K562 (cell line): Measurements from ENCODE around the gene PVALEF. TPM values are rescaled to one million over a fixed set of nuclear protein-coding genes. Genes with fewer than 3 reads are reported as not detected.

Source experiments
- ATAC-seq: fragments of 200-7000 bp; cut with Tn5 transposase; 3 replicates; pipeline ENCODE4 v1.9.1; 2020; ENCODE audit warnings: moderate library complexity
- BruUV-seq: library from RNA; stranded (reverse); fragments of 400-500 nt; replicated peaks from 2 replicates; lab custom pipeline; 2021; lab: Mats Ljungman, UMichigan
- CTCF ChIA-PET: fragments of 300-600 bp; formaldehyde crosslinking; extraction: SDS; loops from one replicate; lab custom pipeline; 2021; ENCODE audit warnings: low intra/inter-chr PET ratio; lab: Yijun Ruan, JAX
- POLR2A ChIA-PET: fragments of 300-600, 350-650 bp; sonication (Branson Sonifier 250); formaldehyde crosslinking; extraction: SDS; loops from one replicate; lab custom pipeline; 2021; ENCODE audit warnings: antibody characterized with exemption, inconsistent platforms; lab: Yijun Ruan, JAX
- DNase-seq, 4 experiments: peaks; one replicate each; pipeline versions ENCODE4 v3.0.0 to v3.0.0-alpha.2; 2011 to 2018; ENCODE audit warnings: low spot score in 3 of 4, mixed read lengths in 3 of 4; ENCODE audit errors: extremely low read depth in 1 of 4
- FAIRE-seq: peaks from 2 replicates; lab custom pipeline; 2011; peaks lifted over from hg19 to GRCh38; lab: Jason Lieb, UNC
- H2AFZ ChIP-seq: 2 replicates; pipeline ENCODE4 v1.6.0; 2011; ENCODE audit warnings: low read depth, low read length, control low read depth, inconsistent platforms
- H3K27ac ChIP-seq: fragments of 200-600 bp; 3 replicates; pipeline ENCODE4 v1.8.0; 2011; ENCODE audit warnings: low read depth, mild to moderate bottlenecking, control low read depth, inconsistent platforms, low read length, moderate library complexity, mixed read lengths; ENCODE audit errors: extremely low read depth
- H3K27me3 ChIP-seq, 2 experiments: fragments of 300-600 bp in 1 of 2; 2 replicates in 1 of 2; 3 replicates in 1 of 2; pipeline versions ENCODE4 v1.6.0 to v1.8.0; 2011; ENCODE audit warnings: inconsistent platforms in 2 of 2, low read length in 2 of 2, mild to moderate bottlenecking in 1 of 2, mixed read lengths in 1 of 2, moderate library complexity in 1 of 2; ENCODE audit not compliant: control insufficient read depth in 2 of 2, insufficient read depth in 2 of 2
- H3K36me3 ChIP-seq: fragments of 300-600 bp; 3 replicates; pipeline ENCODE4 v1.8.0; 2011; ENCODE audit warnings: mild to moderate bottlenecking, low read length, inconsistent platforms; ENCODE audit not compliant: control insufficient read depth, insufficient read depth
- H3K4me1 ChIP-seq, 2 experiments: fragments of 200-600 bp in 1 of 2; replicated peaks in 1 of 2; 2 replicates in 1 of 2; 3 replicates in 1 of 2; pipeline versions ENCODE4 v1.5.1 to v1.8.0; 2011; ENCODE audit warnings: inconsistent platforms in 2 of 2, low read length in 2 of 2, mild to moderate bottlenecking in 1 of 2, mixed read lengths in 1 of 2, moderate library complexity in 1 of 2; ENCODE audit not compliant: control insufficient read depth in 2 of 2, insufficient read depth in 2 of 2
- H3K4me2 ChIP-seq: 2 replicates; pipeline ENCODE4 v1.6.1; 2011; ENCODE audit warnings: low read length, control low read depth, inconsistent platforms, mixed read lengths; ENCODE audit not compliant: insufficient read depth
- H3K4me3 ChIP-seq: fragments of 200-600 bp; sonication (generic), shearing (Covaris generic); 2 replicates; pipeline ENCODE4 v1.5.1; 2016; ENCODE audit warnings: control low read depth, inconsistent platforms
- H3K79me2 ChIP-seq: fragments of 200-600 bp; 3 replicates; pipeline ENCODE4 v1.8.0; 2011; ENCODE audit warnings: low read length, inconsistent platforms; ENCODE audit not compliant: control insufficient read depth, insufficient read depth
- H3K9ac ChIP-seq, 2 experiments: 2 replicates each; pipeline versions ENCODE4 v1.6.0 to v1.6.1; 2011; ENCODE audit warnings: low read depth in 2 of 2, low read length in 2 of 2, control low read depth in 1 of 2, inconsistent platforms in 1 of 2, mild to moderate bottlenecking in 1 of 2, mixed read lengths in 1 of 2; ENCODE audit not compliant: insufficient read depth in 1 of 2
- H3K9me1 ChIP-seq: one replicate; pipeline ENCODE4 v1.6.0; 2011; ENCODE audit warnings: inconsistent platforms, mild to moderate bottlenecking, low read length, moderate library complexity; ENCODE audit not compliant: control insufficient read depth, insufficient read depth
- H3K9me3 ChIP-seq: replicated peaks from 2 replicates; pipeline ENCODE4 v1.5.1; 2011; ENCODE audit warnings: low read depth, low read length, inconsistent platforms; ENCODE audit not compliant: control insufficient read depth, insufficient read depth
- H4K20me1 ChIP-seq: replicated peaks from 2 replicates; pipeline ENCODE4 v1.6.1; 2011; ENCODE audit warnings: low read length, inconsistent platforms, mixed read lengths; ENCODE audit not compliant: control insufficient read depth, insufficient read depth
- HMG20A ChIP-seq: fragments of 450-650 bp; formaldehyde crosslinking; conservative IDR thresholded peaks from 2 replicates; pipeline ENCODE4 v1.4.0; 2020; ENCODE audit warnings: mild to moderate bottlenecking, mixed read lengths
- THAP12 ChIP-seq: fragments of 250-450 bp; sonication (Bioruptor Pico); IDR thresholded peaks from 2 replicates; pipeline ENCODE4 v1.9.0; 2021; ENCODE audit warnings: mild to moderate bottlenecking, inconsistent platforms
- WGBS: fragments of 100-300 bp; shearing (Covaris generic); methylation state at CpG from one replicate; pipeline ENCODE4 v1.1.6; 2016; ENCODE audit warnings: low coverage, mixed read lengths; ENCODE audit not compliant: insufficient coverage; ENCODE audit errors: missing lambda C conversion rate; 5-methylcytosine and 5-hydroxymethylcytosine counted together
- in situ Hi-C: fragments of 300-500 bp; cut with MboI; formaldehyde crosslinking; loops from 4 replicates; pipeline ENCODE4 v1.15.0; 2018; ENCODE audit warnings: inconsistent platforms, mixed read lengths
- intact Hi-C: fragments of 100-400 bp; cut with micrococcal nuclease; formaldehyde crosslinking; loops from 2 replicates; pipeline ENCODE4 v1.14.2; 2022
- polyA plus RNA-seq, 8 experiments: library from polyadenylated mRNA; depleted of rRNA in 4 of 8; stranded (reverse) in 5 of 8; unstranded in 3 of 8; fragments of >200 nt; fragmentation: Nextera tagmentation in 2 of 8; fragmentation: Illumina TruSeq in 1 of 8; extraction: Ambion mirVana in 2 of 8; extraction: Trizol in 1 of 8; gene quantifications; 2 replicates each; pipeline versions ENCODE4 v1.2.1 to v1.2.3, GENCODE V29; 2011 to 2014; ENCODE audit warnings: inconsistent platforms in 1 of 8, missing spikeins in 1 of 8
- total RNA-seq, 7 experiments: library from RNA; depleted of rRNA in 6 of 7; stranded (reverse); fragments of >200 nt in 6 of 7; fragmentation: Illumina TruSeq in 2 of 7; extraction: Trizol in 2 of 7; gene quantifications; 2 replicates each; pipeline versions ENCODE4 v1.2.1 to v1.2.3, GENCODE V29; 2011 to 2021; ENCODE audit warnings: low replicate concordance in 1 of 7

PVALEF gene
- total and polyA plus RNA-seq, 9 of the 15 experiments (the other 6 are each of a cell fraction or from before 2014, with no cell fraction given), result not detected

GRCh38 chr17:81124377-81124776 is 40.9 kb upstream of the PVALEF start:
- H2AFZ ChIP-seq, result no peak overlapping the region
- WGBS, result 37% methylated on average over 16 of the region's 18 CpGs
- no peak for ATAC-seq
- 0 out of 2 replicates have a peak, but pooled peaks have one; percentile 8 for TF ChIP-seq THAP12 (CRISPR knock-in tag)
- TF ChIP-seq HMG20A, result no peak
- TF ChIP-seq, all 486 proteins: peak for 1
- FAIRE-seq, result no peak
- H3K4me3 ChIP-seq, result no peak overlapping the region
- no peaks in the 10 kb centered on the region for H3K9me3 ChIP-seq
- no peak overlapping the region for H3K4me2 ChIP-seq
- no peaks in the 10 kb centered on the region for H3K9me1 ChIP-seq
- intact Hi-C loops (no loop called here), in situ Hi-C loops (no loop called here)
- no TSS peak for BruUV-seq
- no peak overlapping the region for H3K27ac ChIP-seq
- CTCF ChIA-PET, result no interaction called here
- no peaks in the 10 kb centered on the region for H4K20me1 ChIP-seq
- peaks cover 9 to 25% of the 10 kb centered on the region in 2 experiments; a peak in 4 of 5 replicates for H3K27me3 ChIP-seq
- no peak for DNase-seq
- peaks cover 0 to 90% of the 10 kb centered on the region in 2 experiments; a peak in 4 of 5 replicates for H3K4me1 ChIP-seq
- POLR2A ChIA-PET, result no interaction called here
- H3K9ac ChIP-seq, result peak overlapping the region in 1 of 2 experiments; percentile 9; a peak in 1 of 4 replicates
- no peaks in the 10 kb centered on the region for H3K36me3 ChIP-seq
- no peaks in the 10 kb centered on the region for H3K79me2 ChIP-seq
